Upper lobe of left lung (tissue), 6 donors: Measurements from ENCODE around the gene FSHB. TPM values are rescaled to one million over a fixed set of nuclear protein-coding genes. Genes with fewer than 3 reads are reported as not detected.

Experiments used
- ATAC-seq, 2 donors: fragments of 200-7000 bp; cut with Tn5 transposase; one replicate each; pipeline ENCODE4 v1.9.1; 2022; ENCODE audit warnings: mild to moderate bottlenecking in 2 of 2, moderate library complexity in 2 of 2; ENCODE audit not compliant: low FRiP score in 2 of 2
- DNase-seq, 2 donors: peaks; one replicate each; pipeline ENCODE4 v3.0.0-alpha.2; 2019 to 2020
- H3K27ac ChIP-seq, 4 donors: fragments of 200-600 bp; sonication (generic); one replicate each; pipeline ENCODE4 v1.5.1; 2016 to 2019
- H3K27me3 ChIP-seq, 4 donors: fragments of 200-600 bp; sonication (generic); one replicate each; pipeline ENCODE4 v1.5.1; 2017 to 2019
- H3K36me3 ChIP-seq, 4 donors: fragments of 200-600 bp; sonication (generic); one replicate each; pipeline ENCODE4 v1.5.1; 2016 to 2019
- H3K4me1 ChIP-seq, 4 donors: fragments of 200-600 bp; sonication (generic); one replicate each; pipeline ENCODE4 v1.5.1; 2018 to 2019
- H3K4me3 ChIP-seq, 4 donors: fragments of 200-600 bp; sonication (generic); one replicate each; pipeline ENCODE4 v1.5.1; 2017 to 2019; ENCODE audit warnings: mild to moderate bottlenecking in 2 of 4, moderate library complexity in 1 of 4
- H3K9me3 ChIP-seq, 4 donors: fragments of 200-600 bp; sonication (generic); one replicate each; pipeline ENCODE4 v1.5.1; 2018 to 2019
- CTCF ChIP-seq, 6 experiments: fragments of 450-650 bp in 4 of 6; fragments of 200-600 bp in 2 of 6; sonication (generic) in 2 of 6; IDR thresholded peaks; one replicate each; pipeline ENCODE4 v1.5.1; 2016 to 2019; ENCODE audit warnings: antibody characterized with exemption in 6 of 6
- EP300 ChIP-seq, 4 donors: sonication (generic); formaldehyde crosslinking; IDR thresholded peaks; one replicate each; pipeline ENCODE4 v1.5.1; 2017; ENCODE audit warnings: antibody characterized with exemption in 4 of 4, control low read depth in 2 of 4
- POLR2A ChIP-seq, 4 donors: fragments of 450-650 bp; IDR thresholded peaks; one replicate each; pipeline ENCODE4 v1.5.1; 2016 to 2017; ENCODE audit warnings: antibody characterized with exemption in 4 of 4, mild to moderate bottlenecking in 2 of 4
- POLR2AphosphoS5 ChIP-seq, 2 donors: sonication (generic); formaldehyde crosslinking; IDR thresholded peaks; one replicate each; pipeline ENCODE4 v1.5.1; 2017; ENCODE audit warnings: antibody characterized with exemption in 2 of 2
- WGBS, 2 donors: methylation state at CpG; one replicate each; pipeline ENCODE4 v1.1.5; 2017 to 2018; 5-methylcytosine and 5-hydroxymethylcytosine counted together
- total RNA-seq, 6 donors: library from RNA; depleted of rRNA in 4 of 6; stranded (reverse); fragments of >200 nt in 4 of 6; gene quantifications; one replicate each; pipeline versions ENCODE4 v1.1.0 to v1.2.1, GENCODE V29; 2016 to 2021
- donor health status: DM: no; HTN: no; CAD: no; lungs with moderate emphysema.
- donor health status: DM: no; HTN: yes; CAD: no; lungs with severe emphysema.

FSHB gene
- total RNA-seq, 6 donors from 2014 or later = not detected

GRCh38 chr11:30225642-30226041 is 5.2 kb upstream of the FSHB start:
- Histone ChIP-seq H3K27me3 (no peaks in the 10 kb centered on the region), H3K4me3 (no peak overlapping the region), H3K36me3 (no peaks in the 10 kb centered on the region), H3K9me3 (peaks cover 0 to 10% (median 2%) of the 10 kb centered on the region in 4 donors), H3K4me1 (no peaks in the 10 kb centered on the region), H3K27ac (no peak overlapping the region)
- no peak for DNase-seq
- TF ChIP-seq CTCF (IDR thresholded peaks at IDR 0.05) (no peak), EP300 (IDR thresholded peaks at IDR 0.05) (no peak), POLR2AphosphoS5 (IDR thresholded peaks at IDR 0.05) (no peak), POLR2A (IDR thresholded peaks at IDR 0.05) (no peak)
- no peak for ATAC-seq

GRCh38 chr11:30228323-30228884 is 2.4 kb upstream of the FSHB start:
- 77 to 84% methylated on average over 5 of the region's 5 CpGs for WGBS, 2 donors
- TF ChIP-seq EP300 (IDR thresholded peaks at IDR 0.05) (no peak), POLR2A (IDR thresholded peaks at IDR 0.05) (no peak), CTCF (IDR thresholded peaks at IDR 0.05) (no peak)
- Histone ChIP-seq H3K27me3 (no peaks in the 10 kb centered on the region), H3K9me3 (peaks cover 0 to 10% (median 2%) of the 10 kb centered on the region in 4 donors), H3K36me3 (no peaks in the 10 kb centered on the region), H3K4me3 (no peak overlapping the region), H3K4me1 (no peaks in the 10 kb centered on the region), H3K27ac (no peak overlapping the region)
- ATAC-seq (no peak), DNase-seq (no peak)

- ATAC-seq (no peak), DNase-seq (no peak)
- no peaks in the 10 kb centered on the region for H3K9me3 ChIP-seq
- no peaks in the 10 kb centered on the region for H3K27me3 ChIP-seq
- H3K36me3 ChIP-seq = no peaks in the 10 kb centered on the region
- no peak overlapping the region for H3K27ac ChIP-seq
- no peak overlapping the region for H3K4me3 ChIP-seq
- 79 to 81% methylated on average over 2 of the region's 2 CpGs for WGBS, 2 donors
- no peaks in the 10 kb centered on the region for H3K4me1 ChIP-seq
- TF ChIP-seq EP300 (IDR thresholded peaks at IDR 0.05) (no peak), CTCF (IDR thresholded peaks at IDR 0.05) (no peak), POLR2A (IDR thresholded peaks at IDR 0.05) (no peak), POLR2AphosphoS5 (IDR thresholded peaks at IDR 0.05) (no peak)
Observed at GRCh38 chr11:30239025-30239424, 8.2 kb downstream of the FSHB start.

GRCh38 chr11:30244265-30244664 is 13.5 kb downstream of the FSHB start:
- TF ChIP-seq CTCF (IDR thresholded peaks at IDR 0.05) = no peak
- Histone ChIP-seq H3K36me3 (no peaks in the 10 kb centered on the region), H3K9me3 (no peaks in the 10 kb centered on the region), H3K27ac (no peak overlapping the region), H3K27me3 (no peaks in the 10 kb centered on the region), H3K4me1 (no peaks in the 10 kb centered on the region), H3K4me3 (no peak overlapping the region)
- WGBS, 2 donors = 23 to 30% methylated on average over 1 of the region's 1 CpG
- DNase-seq (no peak), ATAC-seq (no peak)

GRCh38 chr11:30245621-30246020 is 14.8 kb downstream of the FSHB start:
- 63 to 66% methylated on average over 2 of the region's 2 CpGs for WGBS, 2 donors
- Histone ChIP-seq H3K27me3 (no peaks in the 10 kb centered on the region), H3K27ac (no peak overlapping the region), H3K9me3 (no peaks in the 10 kb centered on the region), H3K4me3 (no peak overlapping the region), H3K36me3 (no peaks in the 10 kb centered on the region), H3K4me1 (no peaks in the 10 kb centered on the region)
- ATAC-seq = no peak
- TF ChIP-seq POLR2A (IDR thresholded peaks at IDR 0.05) = no peak
- no peak for TF ChIP-seq CTCF (IDR thresholded peaks at IDR 0.05)
- TF ChIP-seq EP300 (IDR thresholded peaks at IDR 0.05) = no peak
- TF ChIP-seq POLR2AphosphoS5 (IDR thresholded peaks at IDR 0.05) = no peak
- no peak for DNase-seq
